Choroid plexus epithelial cell (primary cell): ENCODE results near the gene FGF3.

Experiments used
- DNase-seq: peaks from one replicate; pipeline ENCODE4 v3.0.0-alpha.2; 2010; ENCODE audit warnings: low read depth
- H3K4me3 ChIP-seq: 2 replicates; pipeline ENCODE4 v1.5.1; 2011; ENCODE audit warnings: low read depth, mild to moderate bottlenecking, control low read depth, low read length, moderate library complexity
- TF ChIP-seq, protein P1 (sequence below): conservative IDR thresholded peaks from 2 replicates; pipeline ENCODE4 v1.5.1; 2011; ENCODE audit warnings: low read depth, mild to moderate bottlenecking, control low read depth, inconsistent platforms, low read length, moderate library complexity

The FGF3 gene

DNA sequence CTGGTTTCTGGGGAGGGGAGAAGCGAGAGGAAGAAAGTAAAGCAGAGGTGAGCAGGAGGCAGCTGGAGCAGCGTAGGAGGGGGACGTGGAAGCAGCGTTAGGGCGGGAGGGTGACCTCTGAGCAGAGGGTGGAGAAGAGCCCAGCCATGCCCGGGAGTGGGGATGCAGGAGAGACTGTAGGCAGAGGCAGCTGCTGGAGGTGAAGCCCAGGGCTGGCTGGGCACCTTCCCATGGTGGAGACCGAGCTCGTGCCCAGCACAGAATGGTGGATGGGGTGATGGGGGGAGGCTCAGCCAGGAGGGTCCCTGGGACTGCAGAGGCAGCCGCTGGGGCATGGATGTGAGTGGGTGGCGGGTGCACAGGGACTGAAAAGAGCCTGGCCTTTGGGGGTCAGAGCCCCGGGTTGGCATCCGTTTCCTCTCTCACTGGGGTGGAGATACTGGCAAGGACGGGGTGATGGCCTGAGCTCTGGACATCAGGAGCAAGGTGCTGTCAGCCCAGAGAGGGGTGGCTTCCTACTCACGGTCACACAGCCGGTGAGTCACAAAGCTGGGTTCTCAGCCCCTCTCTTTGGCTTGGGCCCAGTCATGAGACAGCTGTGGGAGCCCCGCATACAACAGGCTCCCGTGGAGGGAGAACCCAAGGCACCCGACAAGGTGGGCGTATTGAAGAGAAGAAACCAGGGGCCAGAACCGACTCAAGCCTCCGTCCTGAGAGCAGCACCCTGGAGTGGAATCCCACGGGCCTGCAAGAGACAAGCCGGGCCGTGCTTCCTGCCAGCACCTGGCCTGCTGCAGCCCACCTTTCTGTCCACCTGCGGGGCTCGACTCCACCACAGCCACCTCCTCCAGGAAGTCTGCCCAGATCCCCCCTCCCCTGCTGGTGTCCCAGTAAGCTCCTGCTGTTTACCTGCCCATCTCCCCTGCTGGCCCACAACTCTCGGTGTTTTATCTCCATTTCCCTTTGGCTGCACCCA is 45.8 kb upstream of the FGF3 start:
- no peak for DNase-seq
- no peak overlapping the region for H3K4me3 ChIP-seq
- TF ChIP-seq, protein P1, sequence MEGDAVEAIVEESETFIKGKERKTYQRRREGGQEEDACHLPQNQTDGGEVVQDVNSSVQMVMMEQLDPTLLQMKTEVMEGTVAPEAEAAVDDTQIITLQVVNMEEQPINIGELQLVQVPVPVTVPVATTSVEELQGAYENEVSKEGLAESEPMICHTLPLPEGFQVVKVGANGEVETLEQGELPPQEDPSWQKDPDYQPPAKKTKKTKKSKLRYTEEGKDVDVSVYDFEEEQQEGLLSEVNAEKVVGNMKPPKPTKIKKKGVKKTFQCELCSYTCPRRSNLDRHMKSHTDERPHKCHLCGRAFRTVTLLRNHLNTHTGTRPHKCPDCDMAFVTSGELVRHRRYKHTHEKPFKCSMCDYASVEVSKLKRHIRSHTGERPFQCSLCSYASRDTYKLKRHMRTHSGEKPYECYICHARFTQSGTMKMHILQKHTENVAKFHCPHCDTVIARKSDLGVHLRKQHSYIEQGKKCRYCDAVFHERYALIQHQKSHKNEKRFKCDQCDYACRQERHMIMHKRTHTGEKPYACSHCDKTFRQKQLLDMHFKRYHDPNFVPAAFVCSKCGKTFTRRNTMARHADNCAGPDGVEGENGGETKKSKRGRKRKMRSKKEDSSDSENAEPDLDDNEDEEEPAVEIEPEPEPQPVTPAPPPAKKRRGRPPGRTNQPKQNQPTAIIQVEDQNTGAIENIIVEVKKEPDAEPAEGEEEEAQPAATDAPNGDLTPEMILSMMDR: no peak

DNA sequence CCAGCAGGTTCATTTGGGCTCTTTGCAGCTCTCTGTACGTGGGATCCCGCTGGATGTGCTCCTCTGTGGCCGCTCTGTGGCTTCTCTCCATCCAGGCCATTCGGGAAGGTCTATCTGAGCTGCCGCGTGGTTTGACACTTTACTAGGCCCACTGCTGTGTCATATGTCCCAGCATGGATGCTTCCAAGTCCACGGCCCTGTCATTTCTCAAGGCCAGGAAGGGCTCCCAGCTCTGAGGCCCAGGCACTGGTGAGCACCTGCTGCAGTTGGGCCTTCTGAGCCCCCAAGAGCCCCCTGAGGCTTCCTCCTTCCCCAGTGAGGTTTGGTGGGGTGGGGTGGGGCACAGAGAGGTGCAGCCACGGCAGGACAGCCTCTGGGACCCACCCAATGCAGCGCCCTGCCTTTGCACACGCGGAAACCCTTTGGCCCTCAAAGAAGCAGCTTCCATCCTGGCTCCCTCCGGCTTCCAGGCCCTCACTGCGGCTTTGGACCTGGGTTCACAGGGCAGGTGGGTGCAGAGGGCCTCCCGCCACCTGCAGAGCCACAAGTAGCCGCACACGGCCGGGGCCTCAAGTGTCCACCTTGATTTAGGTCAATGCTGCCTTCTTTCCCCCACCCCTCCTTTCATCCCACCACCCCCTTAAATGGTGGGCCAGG is 44.5 kb upstream of the FGF3 start:
- TF ChIP-seq, protein P1: no peak
- DNase-seq: no peak
- no peak overlapping the region for H3K4me3 ChIP-seq

DNA sequence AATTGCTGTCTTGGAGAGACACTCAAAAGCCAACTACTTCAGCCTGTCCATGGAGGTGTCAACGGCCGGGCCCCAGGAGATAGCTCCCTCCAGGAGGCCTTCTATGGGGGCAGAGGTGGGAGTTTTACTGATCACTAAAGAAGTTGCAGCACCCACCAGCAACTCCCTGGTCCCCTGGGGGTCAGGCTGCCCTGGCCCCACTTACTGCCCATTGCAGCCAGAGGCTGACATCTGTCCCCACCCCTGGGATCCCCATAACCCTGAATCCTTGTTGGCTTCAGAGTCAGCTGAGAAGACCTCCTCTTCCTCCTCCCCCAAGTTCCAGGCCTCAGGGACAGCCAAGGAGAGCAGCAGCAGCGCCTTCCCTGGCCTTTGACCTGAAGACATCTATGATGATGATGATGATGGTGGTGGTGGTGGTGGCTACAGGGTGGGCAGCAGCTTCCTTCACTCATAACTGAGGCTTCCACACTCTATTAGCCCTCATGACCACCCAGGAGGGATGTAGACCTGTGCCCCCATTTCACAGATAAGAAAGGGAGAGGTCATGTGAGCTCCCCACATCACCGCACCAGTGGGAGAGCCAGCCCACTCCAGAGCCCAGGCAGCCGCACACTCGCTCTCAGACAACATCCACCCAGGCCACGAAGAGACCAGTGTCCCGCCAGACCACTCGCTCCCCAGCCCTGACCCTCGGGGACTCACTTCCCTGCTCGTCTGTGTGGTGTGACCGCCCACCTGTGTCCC is 43.8 kb upstream of the FGF3 start:
- TF ChIP-seq, protein P1: no peak
- no peak for DNase-seq
- H3K4me3 ChIP-seq: no peak overlapping the region

DNA sequence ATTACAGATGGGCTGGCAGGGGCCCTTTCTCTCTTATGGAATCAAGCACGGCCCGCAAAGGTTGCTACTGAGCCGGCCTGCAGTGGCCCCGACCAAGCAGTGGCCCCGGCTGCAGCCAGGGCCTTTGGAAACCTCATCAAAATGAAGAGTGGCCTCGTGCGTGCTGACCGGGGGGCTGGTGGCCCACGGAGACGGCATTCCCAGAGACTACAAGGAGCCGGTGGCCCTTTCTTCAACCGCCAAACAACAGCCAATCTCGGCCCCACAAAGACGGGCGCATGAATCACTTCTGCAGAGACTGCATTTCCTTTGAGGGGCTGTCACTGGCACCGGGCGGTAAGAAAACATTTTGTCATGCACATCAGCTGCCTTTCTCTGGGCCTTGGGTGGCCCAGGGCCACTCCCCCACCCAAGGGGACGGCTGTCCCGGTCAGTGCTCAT is 43.1 kb upstream of the FGF3 start:
- TF ChIP-seq, protein P1: no peak
- no peak for DNase-seq

DNA sequence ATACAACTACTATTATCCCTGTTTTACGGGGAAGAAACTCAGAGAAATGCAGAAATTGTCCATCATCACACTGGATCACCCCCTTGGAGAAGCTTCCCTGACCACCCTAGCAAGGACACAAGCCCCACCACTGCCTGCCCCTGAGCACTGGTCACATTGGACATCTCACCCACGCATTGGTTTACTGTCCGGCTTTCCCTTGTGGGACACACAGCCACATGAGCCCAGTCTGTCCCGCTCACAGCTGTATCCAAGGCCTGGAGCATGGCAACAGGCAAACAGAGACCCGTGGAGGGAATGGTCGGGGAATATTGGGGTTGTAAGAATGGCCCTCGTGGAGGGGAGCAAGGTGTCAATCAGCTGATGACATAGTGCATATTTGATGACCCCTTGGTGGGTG is 42.7 kb upstream of the FGF3 start:
- TF ChIP-seq, protein P1: no peak
- H3K4me3 ChIP-seq: no peak overlapping the region
- no peak for DNase-seq

More for the DNA sequence above, 43.1 kb upstream of the FGF3 start:
- no peak overlapping the region for H3K4me3 ChIP-seq

DNA sequence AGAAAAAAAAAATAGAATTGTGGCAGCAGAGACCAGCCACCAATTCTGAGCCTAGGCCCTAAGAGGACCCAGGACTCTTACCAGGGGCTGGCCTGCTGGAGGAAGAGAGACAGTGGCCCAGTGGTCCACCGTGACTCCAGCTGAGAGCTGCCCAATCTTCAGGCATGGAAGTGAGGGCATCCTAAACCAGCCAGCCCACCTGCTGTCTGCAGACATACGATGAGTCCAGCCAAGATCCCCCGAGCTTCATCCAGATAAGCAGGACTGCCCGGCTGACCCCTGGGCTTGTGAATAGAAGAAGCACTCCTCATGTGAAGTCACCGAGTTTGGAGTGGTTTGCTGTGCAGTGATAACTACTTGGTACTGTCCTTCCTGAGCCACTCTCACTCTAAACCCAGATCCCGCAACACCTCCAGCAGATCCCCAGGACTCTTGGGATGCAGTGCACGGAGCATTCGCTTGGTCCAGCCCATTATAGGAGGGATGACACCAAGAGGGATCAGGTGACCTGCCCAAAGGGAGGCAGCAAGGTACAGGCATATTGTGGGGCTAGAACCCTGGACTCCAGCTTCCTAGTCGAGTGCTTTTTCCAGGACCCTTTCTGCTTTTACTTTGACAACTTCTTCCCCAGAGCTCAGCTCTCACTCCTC is 41.7 kb upstream of the FGF3 start:
- DNase-seq: no peak
- H3K4me3 ChIP-seq: no peak overlapping the region
- TF ChIP-seq, protein P1: no peak
